ENCODE data around the gene EXOC3L1. TPM values are rescaled to one million over a fixed set of nuclear protein-coding genes. Genes with fewer than 3 reads are reported as not detected.

Gene EXOC3L1
- polyA plus RNA-seq, 2 of the 4 experiments (the other 2 are of a cell fraction): 0.06 TPM; not detected in 1

GRCh38 chr16:67156143-67156844 lies 33.6 kb downstream of the EXOC3L1 start:
- FAIRE-seq: no peak
- ChIA-PET POLR2A (no interaction called here), CTCF (interaction anchor here (0.8 to 16.0 kb wide), 33 partner anchors 12 to 209 kb away, joined by 3 to 314 read pairs (median 10); partner anchors contain the start of genes CES3, FBXL8, HSF4 and MATCAP1)
- Histone ChIP-seq H3K4me3 (no peak overlapping the region), H3K27ac (no peak overlapping the region), H3K9me3 (no peaks in the 10 kb centered on the region), H3K4me2 (no peak overlapping the region), H3K4me1 (peaks cover 23% of the 10 kb centered on the region)
- 76% methylated on average over 15 of the region's 15 CpGs for WGBS (ENCODE audit: missing lambda C conversion rate)
- no peak for ATAC-seq
- no peak for DNase-seq (ENCODE audit: low read depth in 1 of 2, low spot score in 1 of 2)
- TF ChIP-seq NFE2L2 (conservative IDR thresholded peaks at IDR 0.05; ENCODE audit: low read length) (no peak), HEYL (CRISPR knock-in tag; IDR thresholded peaks at IDR 0.05) (no peak), KDM1A (IDR thresholded peaks at IDR 0.05; ENCODE audit: low read depth) (no peak), ZNF302 (CRISPR knock-in tag; IDR thresholded peaks at IDR 0.05) (no peak), BHLHE40 (IDR thresholded peaks at IDR 0.05; ENCODE audit: low read depth, low read length) (no peak), POLR2A (IDR thresholded peaks at IDR 0.05; ENCODE audit: low read length) (no peak), NR3C1 (IDR thresholded peaks at IDR 0.05) (no peak), HOXA7 (CRISPR knock-in tag; IDR thresholded peaks at IDR 0.05) (no peak)

- peak; percentile 72 to 79 for DNase-seq (ENCODE audit: low read depth in 1 of 2, low spot score in 1 of 2)
- H3K4me3 ChIP-seq: no peak overlapping the region; the same call in 2 of the 3 replicates
- ChIA-PET CTCF (interaction anchor here (0.6 to 16.0 kb wide), 71 partner anchors 13 to 388 kb away, joined by 3 to 314 read pairs (median 6); partner anchors contain the start of genes CBFB, CDH16, CES3 and CES4A), POLR2A (interaction anchor here (1.1 to 1.6 kb wide), 2 partner anchors 15 to 138 kb away, joined by 3 to 6 read pairs; partner anchors contain the start of gene NOL3)
- no peak for FAIRE-seq
- peaks cover 21% of the 10 kb centered on the region for H3K4me1 ChIP-seq
- WGBS (ENCODE audit: missing lambda C conversion rate): 42% methylated on average over 18 of the region's 74 CpGs
- ATAC-seq: peak; percentile 42 to 72; a peak in 5 of 6 replicates
- H3K9me3 ChIP-seq: no peaks in the 10 kb centered on the region
- H3K4me2 ChIP-seq: peak overlapping the region; percentile 83
- H3K27ac ChIP-seq: peak overlapping the region in 1 of 2 experiments; percentile 44; a peak in 2 of 6 replicates
- TF ChIP-seq RNF2 (IDR thresholded peaks at IDR 0.05; ENCODE audit: borderline replicate concordance, low read depth) (no peak), HMGXB4 (CRISPR knock-in tag; IDR thresholded peaks at IDR 0.05; ENCODE audit: borderline replicate concordance) (no peak), MAX (IDR thresholded peaks at IDR 0.05) (no peak; the same call in 1 of the 2 replicates), CHD4 (IDR thresholded peaks at IDR 0.05; ENCODE audit: borderline replicate concordance) (no peak), CTCF (IDR thresholded peaks at IDR 0.05) (peak; percentile 94), BCL3 (IDR thresholded peaks at IDR 0.05) (no peak), E2F6 (IDR thresholded peaks at IDR 0.05; ENCODE audit: borderline replicate concordance, low read depth) (peak; percentile 18; the same call in 1 of the 2 replicates), RFX5 (IDR thresholded peaks at IDR 0.05) (no peak), RARB (CRISPR knock-in tag; IDR thresholded peaks at IDR 0.05) (no peak), ELK1 (IDR thresholded peaks at IDR 0.05; ENCODE audit: low read depth, low read length) (no peak), SMC3 (IDR thresholded peaks at IDR 0.05) (peak; percentile 91), RAD21 (conservative IDR thresholded peaks at IDR 0.05 in 1 of 2, IDR thresholded peaks at IDR 0.05 in 1 of 2) (peak; percentile 76 to 89), FOSL2 (IDR thresholded peaks at IDR 0.05) (no peak), FOSL2 (CRISPR knock-in tag; IDR thresholded peaks at IDR 0.05) (no peak), CBX8 (IDR thresholded peaks at IDR 0.05) (no peak), HES2 (IDR thresholded peaks at IDR 0.05) (no peak), EP300 (IDR thresholded peaks at IDR 0.05) (no peak), EHMT2 (IDR thresholded peaks at IDR 0.05; ENCODE audit: low read depth) (no peak), NPAS2 (CRISPR knock-in tag; IDR thresholded peaks at IDR 0.05; ENCODE audit: borderline replicate concordance) (no peak), NFE2L2 (conservative IDR thresholded peaks at IDR 0.05; ENCODE audit: low read length) (no peak), FOSB (CRISPR knock-in tag; IDR thresholded peaks at IDR 0.05) (no peak)
These were observed 34.4 kb downstream of the EXOC3L1 start for GRCh38 chr16:67155295-67156142.

All from A549 (cell line).